Measurements from ENCODE around the gene RPLP2.

- TF ChIP-seq POLR2A (IDR thresholded peaks at IDR 0.05; ENCODE audit: low read length) (no peak), GATA1 (IDR thresholded peaks at IDR 0.05; ENCODE audit: low read depth, low read length) (no peak)
Observed at GRCh38 chr11:812390-812789, 2.6 kb downstream of the RPLP2 start.
